22Rv1 (cell line): ENCODE results near the gene KCNK10.

Experiments
- CTCF ChIP-seq: fragments of 450-650 bp; IDR thresholded peaks from 2 replicates; pipeline ENCODE4 v1.5.1; 2017; ENCODE audit warnings: mild to moderate bottlenecking
- ZFX ChIP-seq: fragments of 450-650 bp; IDR thresholded peaks from 2 replicates; pipeline ENCODE4 v1.6.1; 2017; ENCODE audit warnings: antibody characterized with exemption, borderline replicate concordance

GRCh38 chr14:88154321-88154720, 168.7 kb downstream of the KCNK10 start:
- TF ChIP-seq CTCF, result no peak
- no peak for TF ChIP-seq ZFX
